ENCODE measurements around the gene SMIM14. TPM values are rescaled to one million over a fixed set of nuclear protein-coding genes. Genes with fewer than 3 reads are reported as not detected.

SMIM14 gene
- total and polyA plus RNA-seq, 2 of the 8 experiments (the other 6 are each of a cell fraction or from before 2014, with no cell fraction given) = 29.1 to 31.0 TPM

DNA sequence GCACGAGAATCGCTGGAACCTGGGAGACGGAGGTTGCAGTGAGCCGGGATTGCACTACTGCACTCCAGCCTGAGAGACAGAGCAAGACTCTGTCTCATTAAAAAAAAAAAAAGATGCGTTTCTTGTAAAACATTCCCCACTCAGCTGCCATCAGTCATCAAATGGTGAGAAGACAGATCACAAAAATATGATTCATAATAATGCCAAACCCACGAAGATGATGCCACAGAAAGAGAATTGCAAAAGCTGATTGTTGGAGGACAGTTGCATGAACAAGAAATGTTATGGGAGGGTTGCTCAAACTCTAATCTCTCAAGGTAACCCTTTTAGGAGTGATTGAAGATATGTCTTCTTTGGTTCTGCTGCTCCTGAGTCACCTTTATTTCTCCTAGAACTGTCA is 21.4 kb upstream of the SMIM14 start:
- no peaks in the 10 kb centered on the region for H3K4me1 ChIP-seq (replicated peaks in 1 of 4; ENCODE audit: control insufficient read depth in 3 of 4, insufficient read depth in 4 of 4, low read length in 3 of 4)
- H3K4ac ChIP-seq (replicated peaks; ENCODE audit: insufficient read length, low read depth, low read length) = no peak overlapping the region
- no peaks in the 10 kb centered on the region for H3K36me3 ChIP-seq (ENCODE audit: control insufficient read depth in 2 of 4, insufficient read depth in 4 of 4, low read length in 3 of 4)
- no peak overlapping the region for H3K18ac ChIP-seq (ENCODE audit: extremely low read depth, low read length)
- no peaks in the 10 kb centered on the region for H3K79me1 ChIP-seq (ENCODE audit: low read depth, low read length)
- no peak overlapping the region for H2BK20ac ChIP-seq (ENCODE audit: low read length)
- no peaks in the 10 kb centered on the region for H3K23me2 ChIP-seq (ENCODE audit: low read depth, low read length)
- FAIRE-seq (no peak), DNase-seq (ENCODE audit: low read depth in 1 of 2, low spot score in 2 of 2) (no peak)
- no peak overlapping the region for H2BK15ac ChIP-seq (ENCODE audit: low read length)
- no peak overlapping the region for H3K14ac ChIP-seq (ENCODE audit: insufficient read length)
- TF ChIP-seq EGR1 (IDR thresholded peaks at IDR 0.05; ENCODE audit: borderline replicate concordance, low read depth, low read length) (no peak), BACH1 (IDR thresholded peaks at IDR 0.05; ENCODE audit: low read length) (no peak), CHD2 (IDR thresholded peaks at IDR 0.05; ENCODE audit: low read length) (no peak), KDM4A (IDR thresholded peaks at IDR 0.05; ENCODE audit: low read depth, low read length, severe bottlenecking) (no peak), TAF7 (optimal IDR thresholded peaks at IDR 0.05; ENCODE audit: borderline replicate concordance, low read depth, low read length) (no peak), BCL11A (IDR thresholded peaks at IDR 0.05; ENCODE audit: low read depth in 2 of 2, low read length in 2 of 2) (no peak), SAP30 (IDR thresholded peaks at IDR 0.05; ENCODE audit: insufficient read depth, insufficient replicate concordance, low read length) (no peak), EZH2 (IDR thresholded peaks at IDR 0.05; ENCODE audit: low read depth, low read length, severe bottlenecking) (no peak)
- no peak overlapping the region for H4K8ac ChIP-seq (ENCODE audit: extremely low read depth, insufficient read depth, low read length)
- H2BK12ac ChIP-seq (ENCODE audit: low read depth, low read length) = no peak overlapping the region
- no peaks in the 10 kb centered on the region for H3K79me2 ChIP-seq (ENCODE audit: control insufficient read depth in 1 of 2, insufficient read depth in 2 of 2, low read length in 2 of 2)
- H2AK5ac ChIP-seq (ENCODE audit: low read depth, low read length) = no peak overlapping the region
- no peak overlapping the region for H3K27ac ChIP-seq (ENCODE audit: low read depth, low read length)
- WGBS, 2 experiments (ENCODE audit: extremely low coverage in 1 of 2, insufficient coverage in 1 of 2, insufficient read length in 1 of 2, insufficient replicate concordance in 2 of 2, low coverage in 1 of 2, low lambda C conversion rate in 2 of 2, missing lambda C conversion rate in 1 of 2) = 93% methylated on average over 6 of the region's 6 CpGs; no CpG with 5 or more reads in 1 of the 2 experiments
- no peak overlapping the region for H4K5ac ChIP-seq (ENCODE audit: insufficient read length, low read depth, low read length)
- H2AFZ ChIP-seq (ENCODE audit: low read length) = no peak overlapping the region
- no peak overlapping the region for H4K91ac ChIP-seq (replicated peaks; ENCODE audit: insufficient read length, low read length)
- POLR2A ChIA-PET (ENCODE audit: partially characterized antibody) = interaction anchor here (1.5 kb wide), 1 partner anchor 22 kb away, joined by 4 read pairs; no protein-coding TSS in a partner anchor
- H3K56ac ChIP-seq (replicated peaks; ENCODE audit: insufficient read length, low read depth, low read length) = no peak overlapping the region
- H3K27me3 ChIP-seq (replicated peaks in 1 of 4; ENCODE audit: control insufficient read depth in 3 of 4, extremely low read depth in 1 of 4, insufficient read depth in 3 of 4, low read length in 3 of 4) = no peaks in the 10 kb centered on the region
- CTCF ChIA-PET (ENCODE audit: partially characterized antibody) = interaction anchor here (0.5 to 1.7 kb wide), 4 partner anchors 11 to 196 kb away, joined by 3 to 6 read pairs (median 4); no protein-coding TSS in a partner anchor
- H2BK5ac ChIP-seq (ENCODE audit: low read depth, low read length) = no peak overlapping the region
- no peaks in the 10 kb centered on the region for H3K9me3 ChIP-seq (ENCODE audit: insufficient read depth in 2 of 2, low read depth in 1 of 2, low read length in 1 of 2)
- H3K23ac ChIP-seq (ENCODE audit: insufficient read length) = no peak overlapping the region
- H3K9ac ChIP-seq (replicated peaks in 1 of 4; ENCODE audit: extremely low read depth in 1 of 4, low read depth in 3 of 4, low read length in 3 of 4) = no peak overlapping the region
- no peaks in the 10 kb centered on the region for H4K20me1 ChIP-seq (replicated peaks in 1 of 2; ENCODE audit: control insufficient read depth in 1 of 2, insufficient read depth in 2 of 2, low read length in 2 of 2)
- H2BK120ac ChIP-seq (replicated peaks; ENCODE audit: low read depth, low read length) = no peak overlapping the region
- no peak overlapping the region for H3K4me3 ChIP-seq (ENCODE audit: extremely low read depth in 1 of 4, insufficient read depth in 2 of 4, low read depth in 3 of 4, low read length in 4 of 4)
- no peak overlapping the region for H3K4me2 ChIP-seq (ENCODE audit: insufficient read depth in 1 of 2, low read depth in 2 of 2, low read length in 2 of 2)
